HG03196 (cell line): Measurements from ENCODE around the gene SAMD5.
"Not testable (repeated sequence)": the region's sequence is repeated elsewhere in the genome, so short reads cannot be mapped to it uniquely, and the experiment has no call there.

ENCODE experiments used
- ATAC-seq: cut with Tn5 transposase; IDR thresholded peaks from one replicate; pipeline ENCODE4 v1.9.1; 2021; ENCODE audit not compliant: unreplicated experiment

SAMD5 gene

GRCh38 chr6:147527197-147527596, 18.7 kb downstream of the SAMD5 start:
- no peak for ATAC-seq

GRCh38 chr6:147528511-147529145, 20.1 kb downstream of the SAMD5 start:
- no peak for ATAC-seq

- ATAC-seq, result peak; percentile 54
These were observed 21.9 kb downstream of the SAMD5 start for GRCh38 chr6:147530132-147531060.

- ATAC-seq, result no peak
These were observed 22.8 kb downstream of the SAMD5 start for GRCh38 chr6:147531321-147531720.

- no peak for ATAC-seq
These were observed 25.8 kb downstream of the SAMD5 start for GRCh38 chr6:147534116-147534860.

- no peak for ATAC-seq
These were observed 30.3 kb downstream of the SAMD5 start for GRCh38 chr6:147538821-147539220.

GRCh38 chr6:147540075-147540474, 31.6 kb downstream of the SAMD5 start:
- no peak for ATAC-seq

GRCh38 chr6:147542436-147542835, 33.9 kb downstream of the SAMD5 start:
- not testable (repeated sequence) for ATAC-seq

- no peak for ATAC-seq
These were observed 35.9 kb downstream of the SAMD5 start for GRCh38 chr6:147544420-147544819.

- ATAC-seq, result no peak
These were observed 38.2 kb downstream of the SAMD5 start for GRCh38 chr6:147546501-147547368.

GRCh38 chr6:147547369-147547902, 38.9 kb downstream of the SAMD5 start:
- ATAC-seq, result no peak

GRCh38 chr6:147548921-147549475, 40.5 kb downstream of the SAMD5 start:
- ATAC-seq, result no peak

GRCh38 chr6:147549531-147549930, 41.0 kb downstream of the SAMD5 start:
- ATAC-seq, result no peak

- ATAC-seq, result no peak
These were observed 43.5 kb downstream of the SAMD5 start for GRCh38 chr6:147551976-147552375.

GRCh38 chr6:147553099-147553498, 44.6 kb downstream of the SAMD5 start:
- ATAC-seq, result no peak

- no peak for ATAC-seq
These were observed 45.8 kb downstream of the SAMD5 start for GRCh38 chr6:147554281-147554680.

- ATAC-seq, result no peak
These were observed 50.5 kb downstream of the SAMD5 start for GRCh38 chr6:147559006-147559405.

- ATAC-seq, result peak; percentile 58
These were observed 52.2 kb downstream of the SAMD5 start for GRCh38 chr6:147560670-147561069.

- ATAC-seq, result no peak
These were observed 53.2 kb downstream of the SAMD5 start for GRCh38 chr6:147561726-147562125.

GRCh38 chr6:147563472-147563871, 55.0 kb downstream of the SAMD5 start:
- ATAC-seq, result no peak
